Neuron (in vitro differentiated cells): Measurements from ENCODE around the gene ITPR1.

Experiments
- H2AFZ ChIP-seq: one replicate; pipeline ENCODE4 v1.6.1; 2013; ENCODE audit warnings: low read depth, mild to moderate bottlenecking, inconsistent platforms, low read length, moderate library complexity
- H3K27me3 ChIP-seq: one replicate; pipeline ENCODE4 v1.6.1; 2013; ENCODE audit warnings: low read length; ENCODE audit not compliant: insufficient read depth
- H3K36me3 ChIP-seq: one replicate; pipeline ENCODE4 v1.6.1; 2013; ENCODE audit warnings: low read length; ENCODE audit not compliant: insufficient read depth
- H3K4me1 ChIP-seq: one replicate; pipeline ENCODE4 v1.6.1; 2013; ENCODE audit warnings: low read length; ENCODE audit not compliant: insufficient read depth
- H3K4me3 ChIP-seq: 2 replicates; pipeline ENCODE4 v1.5.1; 2013; ENCODE audit warnings: mild to moderate bottlenecking, low read length, moderate library complexity
- H3K9me3 ChIP-seq: one replicate; pipeline ENCODE4 v1.6.1; 2013; ENCODE audit warnings: low read length

The ITPR1 gene

GRCh38 chr3:4802903-4803302 lies 309.8 kb downstream of the ITPR1 start:
- Histone ChIP-seq H3K27me3 (no peaks in the 10 kb centered on the region), H3K4me3 (no peak overlapping the region), H2AFZ (no peak overlapping the region), H3K4me1 (no peaks in the 10 kb centered on the region), H3K9me3 (no peaks in the 10 kb centered on the region), H3K36me3 (no peaks in the 10 kb centered on the region)

GRCh38 chr3:4804161-4805058 lies 311.3 kb downstream of the ITPR1 start:
- no peaks in the 10 kb centered on the region for H3K4me1 ChIP-seq
- no peaks in the 10 kb centered on the region for H3K9me3 ChIP-seq
- H3K36me3 ChIP-seq = no peaks in the 10 kb centered on the region
- no peak overlapping the region for H2AFZ ChIP-seq
- no peaks in the 10 kb centered on the region for H3K27me3 ChIP-seq
- no peak overlapping the region for H3K4me3 ChIP-seq

GRCh38 chr3:4805662-4806061 lies 312.5 kb downstream of the ITPR1 start:
- Histone ChIP-seq H3K4me1 (no peaks in the 10 kb centered on the region), H3K27me3 (no peaks in the 10 kb centered on the region), H3K36me3 (no peaks in the 10 kb centered on the region), H3K9me3 (no peaks in the 10 kb centered on the region), H3K4me3 (no peak overlapping the region), H2AFZ (no peak overlapping the region)

GRCh38 chr3:4806535-4807108 lies 313.5 kb downstream of the ITPR1 start:
- Histone ChIP-seq H3K4me1 (no peaks in the 10 kb centered on the region), H3K36me3 (no peaks in the 10 kb centered on the region), H3K9me3 (no peaks in the 10 kb centered on the region), H3K4me3 (no peak overlapping the region), H3K27me3 (no peaks in the 10 kb centered on the region), H2AFZ (no peak overlapping the region)

GRCh38 chr3:4807381-4808280 lies 314.5 kb downstream of the ITPR1 start:
- Histone ChIP-seq H2AFZ (no peak overlapping the region), H3K36me3 (no peaks in the 10 kb centered on the region), H3K4me1 (no peaks in the 10 kb centered on the region), H3K27me3 (no peaks in the 10 kb centered on the region), H3K4me3 (no peak overlapping the region), H3K9me3 (no peaks in the 10 kb centered on the region)

- Histone ChIP-seq H3K36me3 (no peaks in the 10 kb centered on the region), H3K27me3 (no peaks in the 10 kb centered on the region), H3K4me1 (no peaks in the 10 kb centered on the region)
These were observed 315.5 kb downstream of the ITPR1 start for GRCh38 chr3:4808637-4809036.

GRCh38 chr3:4809922-4810321 lies 316.8 kb downstream of the ITPR1 start:
- H2AFZ ChIP-seq = no peak overlapping the region
- H3K27me3 ChIP-seq = no peaks in the 10 kb centered on the region
- no peaks in the 10 kb centered on the region for H3K4me1 ChIP-seq

More at GRCh38 chr3:4808637-4809036, 315.5 kb downstream of the ITPR1 start:
- Histone ChIP-seq H3K9me3 (no peaks in the 10 kb centered on the region), H2AFZ (no peak overlapping the region), H3K4me3 (no peak overlapping the region)

GRCh38 chr3:4812591-4812990 lies 319.4 kb downstream of the ITPR1 start:
- Histone ChIP-seq H3K4me3 (no peak overlapping the region), H3K9me3 (no peaks in the 10 kb centered on the region)

More at GRCh38 chr3:4809922-4810321, 316.8 kb downstream of the ITPR1 start:
- no peak overlapping the region for H3K4me3 ChIP-seq
- no peaks in the 10 kb centered on the region for H3K9me3 ChIP-seq
- no peaks in the 10 kb centered on the region for H3K36me3 ChIP-seq

GRCh38 chr3:4813909-4814304 lies 320.8 kb downstream of the ITPR1 start:
- Histone ChIP-seq H3K4me1 (no peaks in the 10 kb centered on the region), H2AFZ (no peak overlapping the region), H3K4me3 (no peak overlapping the region), H3K27me3 (no peaks in the 10 kb centered on the region), H3K36me3 (no peaks in the 10 kb centered on the region), H3K9me3 (no peaks in the 10 kb centered on the region)

More at GRCh38 chr3:4812591-4812990, 319.4 kb downstream of the ITPR1 start:
- Histone ChIP-seq H3K27me3 (no peaks in the 10 kb centered on the region), H3K4me1 (no peaks in the 10 kb centered on the region), H2AFZ (no peak overlapping the region), H3K36me3 (no peaks in the 10 kb centered on the region)

- Histone ChIP-seq H3K27me3 (no peaks in the 10 kb centered on the region), H3K4me1 (no peaks in the 10 kb centered on the region), H3K36me3 (no peaks in the 10 kb centered on the region), H3K9me3 (no peaks in the 10 kb centered on the region), H2AFZ (no peak overlapping the region), H3K4me3 (no peak overlapping the region)
These were observed 321.3 kb downstream of the ITPR1 start for GRCh38 chr3:4814305-4814903.

- H3K4me3 ChIP-seq = no peak overlapping the region
- no peaks in the 10 kb centered on the region for H3K9me3 ChIP-seq
- no peak overlapping the region for H2AFZ ChIP-seq
- H3K4me1 ChIP-seq = no peaks in the 10 kb centered on the region
- H3K27me3 ChIP-seq = no peaks in the 10 kb centered on the region
- no peaks in the 10 kb centered on the region for H3K36me3 ChIP-seq
These were observed 321.9 kb downstream of the ITPR1 start for GRCh38 chr3:4814904-4815574.

GRCh38 chr3:4816306-4816705 lies 323.2 kb downstream of the ITPR1 start:
- Histone ChIP-seq H3K36me3 (no peaks in the 10 kb centered on the region), H2AFZ (no peak overlapping the region), H3K9me3 (no peaks in the 10 kb centered on the region), H3K4me1 (no peaks in the 10 kb centered on the region), H3K27me3 (no peaks in the 10 kb centered on the region), H3K4me3 (no peak overlapping the region)
